Effector memory CD4-positive, alpha-beta T cell (primary cell): ENCODE results near the gene BNIP5.

Experiments
- DNase-seq, 3 donors: peaks; one replicate each; pipeline ENCODE4 v3.0.0-alpha.2; 2020
- H3K27ac ChIP-seq: 2 replicates; pipeline ENCODE4 v1.7.0; 2013; ENCODE audit warnings: mild to moderate bottlenecking, low read length, moderate library complexity; ENCODE audit not compliant: insufficient read depth, poor library complexity, severe bottlenecking
- H3K27me3 ChIP-seq: replicated peaks from 2 replicates; pipeline ENCODE4 v1.7.0; 2013; ENCODE audit warnings: mild to moderate bottlenecking, low read length; ENCODE audit not compliant: insufficient read depth, control insufficient read depth, poor library complexity, severe bottlenecking
- H3K36me3 ChIP-seq: 2 replicates; pipeline ENCODE4 v1.7.0; 2013; ENCODE audit warnings: mild to moderate bottlenecking, low read length, moderate library complexity; ENCODE audit not compliant: control insufficient read depth, insufficient read depth
- H3K4me1 ChIP-seq: 2 replicates; pipeline ENCODE4 v1.7.0; 2013; ENCODE audit warnings: low read length, mild to moderate bottlenecking; ENCODE audit not compliant: control insufficient read depth, insufficient read depth, poor library complexity, severe bottlenecking
- H3K4me3 ChIP-seq: 2 replicates; pipeline ENCODE4 v1.7.0; 2013; ENCODE audit warnings: low read length, low read depth, mild to moderate bottlenecking; ENCODE audit not compliant: insufficient read depth, poor library complexity, severe bottlenecking
- H3K9me3 ChIP-seq: 2 replicates; pipeline ENCODE4 v1.7.0; 2013; ENCODE audit warnings: mild to moderate bottlenecking, low read length, moderate library complexity; ENCODE audit not compliant: control insufficient read depth

Gene BNIP5

DNA sequence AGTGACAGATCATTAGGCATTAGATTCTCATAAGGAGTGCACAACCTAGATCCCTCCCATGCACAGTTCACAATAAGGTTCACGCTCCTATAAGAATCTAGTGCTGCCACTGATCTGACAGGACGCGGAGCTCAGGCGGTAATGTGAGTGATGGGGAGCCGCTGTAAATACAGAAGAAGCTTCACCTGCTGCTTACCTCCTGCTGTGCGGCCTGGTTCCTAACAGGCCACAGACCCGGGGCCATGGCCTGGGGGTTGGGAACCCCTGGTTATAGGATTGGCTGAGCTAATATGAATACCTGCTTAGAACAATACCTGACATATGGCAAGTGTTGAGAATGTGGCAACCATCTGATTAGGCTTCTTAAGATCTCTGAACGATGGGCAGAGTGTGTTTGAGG lies 64.5 kb downstream of the BNIP5 start:
- Histone ChIP-seq H3K27ac (no peak overlapping the region), H3K4me1 (no peaks in the 10 kb centered on the region), H3K4me3 (no peak overlapping the region), H3K27me3 (peaks cover 5% of the 10 kb centered on the region), H3K36me3 (no peaks in the 10 kb centered on the region), H3K9me3 (no peaks in the 10 kb centered on the region)
- DNase-seq, result no peak

DNA sequence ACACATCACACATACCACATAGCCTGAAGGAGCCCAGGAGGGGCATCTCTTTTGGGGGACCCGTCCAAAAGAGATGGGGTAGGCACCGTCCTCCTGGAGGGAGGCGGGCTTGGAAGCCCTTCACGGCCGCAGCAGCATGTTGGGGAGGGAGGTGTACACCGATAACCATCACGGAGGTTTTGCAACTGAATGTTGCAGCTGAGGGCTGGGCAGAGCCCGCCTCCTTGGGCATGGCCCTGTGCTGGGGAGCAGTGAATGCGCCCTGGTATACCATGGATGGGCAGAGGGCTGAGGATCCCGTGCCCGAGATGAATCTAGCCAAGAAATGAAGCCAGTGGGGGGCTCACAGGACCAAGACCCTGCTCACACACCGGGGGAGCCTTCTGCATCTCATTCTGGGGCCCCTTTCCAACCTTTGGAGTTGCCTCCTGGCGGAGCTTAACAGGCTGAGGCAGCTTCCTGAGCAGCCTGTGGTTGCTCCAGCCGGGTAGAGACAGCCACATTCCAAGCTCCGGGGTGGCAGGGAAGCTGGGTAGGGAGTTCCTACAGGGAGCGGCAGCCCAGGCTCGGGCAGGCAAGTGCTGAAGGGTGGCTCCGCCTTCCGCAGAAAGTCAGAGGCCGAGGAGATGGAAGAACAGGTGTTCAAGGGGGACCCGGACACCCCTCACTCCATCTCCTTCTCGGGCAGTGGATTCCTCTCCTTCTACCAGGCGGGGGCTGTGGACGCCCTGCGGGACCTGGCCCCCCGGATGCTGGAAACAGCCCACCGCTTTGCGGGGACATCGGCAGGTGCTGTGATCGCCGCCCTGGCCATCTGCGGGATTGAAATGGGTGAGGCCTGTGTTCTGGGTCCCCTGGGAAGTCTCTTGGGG lies 66.6 kb downstream of the BNIP5 start, which contains the start of gene PNPLA1:
Gene PNPLA1 (plus strand): TSS at position 227 of the 872 bp plus-strand sequence. CDS start 400 bp downstream, at position 627.
- no peak within 1 kb of the TSS for H3K27ac ChIP-seq
- DNase-seq, result no peak
- H3K27me3 ChIP-seq, result peaks cover 5% of the 10 kb centered on the region
- H3K36me3 ChIP-seq, result no peaks in the 10 kb centered on the region
- no peak within 1 kb of the TSS for H3K4me3 ChIP-seq
- H3K4me1 ChIP-seq, result no peaks in the 10 kb centered on the region
- H3K9me3 ChIP-seq, result no peaks in the 10 kb centered on the region

GRCh38 chr6:36268478-36269275 lies 68.0 kb downstream of the BNIP5 start:
- peaks cover 5% of the 10 kb centered on the region for H3K27me3 ChIP-seq
- no peak overlapping the region for H3K27ac ChIP-seq
- H3K9me3 ChIP-seq, result no peaks in the 10 kb centered on the region
- H3K36me3 ChIP-seq, result no peaks in the 10 kb centered on the region
- no peak for DNase-seq
- H3K4me3 ChIP-seq, result no peak overlapping the region
- H3K4me1 ChIP-seq, result no peaks in the 10 kb centered on the region

DNA sequence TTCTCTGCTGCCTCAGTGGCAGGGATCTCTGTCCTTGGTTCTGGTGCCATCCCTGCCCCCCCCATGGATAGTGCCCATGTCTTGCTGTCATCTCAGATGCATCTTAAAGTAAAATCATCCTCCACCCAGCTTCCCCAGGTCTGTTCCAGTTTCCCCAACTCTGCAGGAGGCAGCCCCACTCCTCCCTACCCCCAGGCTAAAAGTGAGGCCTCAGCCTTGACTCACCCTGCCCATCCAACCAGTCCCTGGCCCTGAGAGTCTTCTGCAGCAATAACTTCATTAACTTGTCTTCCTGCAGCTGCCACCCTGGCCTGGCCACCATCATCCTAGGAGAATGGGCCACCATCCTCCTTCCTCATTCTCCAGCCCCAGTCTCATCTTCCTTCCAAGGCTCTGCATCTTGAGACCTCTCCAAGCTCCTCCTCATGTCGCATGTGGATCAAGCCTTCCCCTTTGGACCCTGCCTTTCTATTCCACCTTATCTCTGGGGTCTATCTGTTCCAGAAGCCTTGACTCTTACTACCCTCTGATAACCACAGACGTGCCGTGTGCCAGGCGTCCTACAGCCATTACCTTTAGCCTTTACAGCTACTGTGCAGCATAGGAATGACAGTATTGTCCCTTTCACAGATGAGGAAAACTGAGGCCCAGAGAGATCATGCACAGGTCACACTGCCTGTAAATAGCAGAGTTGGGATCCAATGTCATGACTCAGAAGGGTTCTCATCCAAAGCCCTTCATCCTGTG lies 68.8 kb downstream of the BNIP5 start:
- no peak overlapping the region for H3K4me3 ChIP-seq
- H3K36me3 ChIP-seq, result no peaks in the 10 kb centered on the region
- H3K4me1 ChIP-seq, result no peaks in the 10 kb centered on the region
- no peaks in the 10 kb centered on the region for H3K9me3 ChIP-seq
- H3K27me3 ChIP-seq, result peaks cover 5% of the 10 kb centered on the region
- no peak overlapping the region for H3K27ac ChIP-seq
- DNase-seq, result no peak

GRCh38 chr6:36266913-36267644 lies 69.6 kb downstream of the BNIP5 start:
- no peak overlapping the region for H3K27ac ChIP-seq
- no peak overlapping the region for H3K4me3 ChIP-seq
- no peaks in the 10 kb centered on the region for H3K4me1 ChIP-seq
- no peaks in the 10 kb centered on the region for H3K36me3 ChIP-seq
- no peak for DNase-seq
- H3K9me3 ChIP-seq, result no peaks in the 10 kb centered on the region
- peaks cover 5% of the 10 kb centered on the region for H3K27me3 ChIP-seq
